Loucy (cell line): ENCODE measurements around the gene DLGAP1.

ENCODE experiments used
- EZH2phosphoT487 ChIP-seq: fragments of 200-600 bp; IDR thresholded peaks from 2 replicates; pipeline ENCODE4 v1.6.1; 2018; ENCODE audit warnings: antibody characterized with exemption, mild to moderate bottlenecking, moderate library complexity, borderline replicate concordance
- TF ChIP-seq, protein P1 (sequence below): fragments of 200-600 bp; sonication (generic); conservative IDR thresholded peaks from 2 replicates; pipeline ENCODE4 v1.5.1; 2014; ENCODE audit warnings: mild to moderate bottlenecking, antibody characterized with exemption, low read length

DNA sequence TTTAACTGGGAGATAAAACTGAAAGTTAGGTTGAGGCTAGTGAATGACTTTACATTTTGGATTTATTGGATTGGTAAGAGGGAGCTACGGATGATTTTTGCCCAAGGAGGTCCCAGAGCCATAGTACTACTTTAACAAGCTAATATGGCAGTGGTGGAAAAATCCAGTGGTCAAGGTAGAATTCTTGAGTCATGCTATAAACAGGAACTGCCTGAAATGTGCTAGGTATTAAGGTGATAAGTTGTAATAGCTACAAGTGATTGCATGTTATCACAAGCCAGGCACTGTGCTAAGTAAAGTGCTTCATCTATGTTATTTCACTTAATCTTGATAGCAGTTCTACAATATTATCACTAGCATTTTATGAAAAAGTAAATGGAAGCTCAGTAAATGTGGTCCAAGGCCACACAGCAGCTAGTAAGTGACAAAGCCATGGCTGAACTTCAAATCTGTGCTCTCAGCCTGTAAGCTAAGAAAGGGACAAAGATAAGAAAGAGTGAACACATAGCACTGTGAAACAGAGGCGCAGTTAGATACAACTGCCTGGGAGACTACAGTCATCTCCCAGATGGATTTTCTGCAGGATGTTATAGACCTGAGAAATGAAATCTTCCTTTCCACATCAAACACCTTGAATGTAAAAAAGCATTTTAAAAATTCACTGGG is 535.6 kb downstream of the DLGAP1 start:
- TF ChIP-seq EZH2phosphoT487, result no peak
- TF ChIP-seq, protein P1, sequence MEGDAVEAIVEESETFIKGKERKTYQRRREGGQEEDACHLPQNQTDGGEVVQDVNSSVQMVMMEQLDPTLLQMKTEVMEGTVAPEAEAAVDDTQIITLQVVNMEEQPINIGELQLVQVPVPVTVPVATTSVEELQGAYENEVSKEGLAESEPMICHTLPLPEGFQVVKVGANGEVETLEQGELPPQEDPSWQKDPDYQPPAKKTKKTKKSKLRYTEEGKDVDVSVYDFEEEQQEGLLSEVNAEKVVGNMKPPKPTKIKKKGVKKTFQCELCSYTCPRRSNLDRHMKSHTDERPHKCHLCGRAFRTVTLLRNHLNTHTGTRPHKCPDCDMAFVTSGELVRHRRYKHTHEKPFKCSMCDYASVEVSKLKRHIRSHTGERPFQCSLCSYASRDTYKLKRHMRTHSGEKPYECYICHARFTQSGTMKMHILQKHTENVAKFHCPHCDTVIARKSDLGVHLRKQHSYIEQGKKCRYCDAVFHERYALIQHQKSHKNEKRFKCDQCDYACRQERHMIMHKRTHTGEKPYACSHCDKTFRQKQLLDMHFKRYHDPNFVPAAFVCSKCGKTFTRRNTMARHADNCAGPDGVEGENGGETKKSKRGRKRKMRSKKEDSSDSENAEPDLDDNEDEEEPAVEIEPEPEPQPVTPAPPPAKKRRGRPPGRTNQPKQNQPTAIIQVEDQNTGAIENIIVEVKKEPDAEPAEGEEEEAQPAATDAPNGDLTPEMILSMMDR, result no peak
